Epithelial cell of proximal tubule (primary cell): ENCODE data around the gene EIF3L. TPM values are rescaled to one million over a fixed set of nuclear protein-coding genes. Genes with fewer than 3 reads are reported as not detected.

Source experiments
- DNase-seq: peaks from one replicate; pipeline ENCODE4 v3.0.0-alpha.2; 2011; ENCODE audit warnings: low read depth
- H3K4me3 ChIP-seq: 2 replicates; pipeline ENCODE4 v1.5.1; 2011; ENCODE audit warnings: low read depth, mild to moderate bottlenecking, low read length
- CTCF ChIP-seq: conservative IDR thresholded peaks from 2 replicates; pipeline ENCODE4 v1.5.1; 2012; ENCODE audit warnings: low read depth, mild to moderate bottlenecking, low read length
- total RNA-seq: library from RNA; depleted of rRNA; stranded (reverse); fragments of >200 nt; gene quantifications from 2 replicates; pipeline ENCODE4 v1.2.3, GENCODE V29; 2015

The EIF3L gene
- total RNA-seq, 1 donor from 2014 or later: 333 TPM

- TF ChIP-seq CTCF: no peak
- peak overlapping the region; percentile 80 for H3K4me3 ChIP-seq
- DNase-seq: no peak
Measured at GRCh38 chr22:37844904-37845329, 4.3 kb upstream of the EIF3L start.

- H3K4me3 ChIP-seq: no peak overlapping the region
- TF ChIP-seq CTCF: no peak
- DNase-seq: no peak
Measured at GRCh38 chr22:37846433-37846832, 2.8 kb upstream of the EIF3L start.

- no peak for DNase-seq
Measured at GRCh38 chr22:37848587-37849088, 581 bp upstream of the EIF3L start.

GRCh38 chr22:37850801-37851200, 1.6 kb downstream of the EIF3L start:
- H3K4me3 ChIP-seq: no peak overlapping the region
- TF ChIP-seq CTCF: no peak
- no peak for DNase-seq

More at GRCh38 chr22:37848587-37849088, 581 bp upstream of the EIF3L start:
- H3K4me3 ChIP-seq: peak overlapping the region; percentile 99
- TF ChIP-seq CTCF: no peak

GRCh38 chr22:37852418-37852817, 3.2 kb downstream of the EIF3L start:
- no peak for TF ChIP-seq CTCF
- no peak for DNase-seq
- no peak overlapping the region for H3K4me3 ChIP-seq

GRCh38 chr22:37854946-37855345, 5.7 kb downstream of the EIF3L start:
- no peak overlapping the region for H3K4me3 ChIP-seq
- no peak for TF ChIP-seq CTCF
- DNase-seq: no peak

GRCh38 chr22:37855462-37855861, 6.2 kb downstream of the EIF3L start:
- no peak for DNase-seq
- no peak for TF ChIP-seq CTCF
- no peak overlapping the region for H3K4me3 ChIP-seq
